ENCODE results near the gene ASIC4. TPM values are rescaled to one million over a fixed set of nuclear protein-coding genes. Genes with fewer than 3 reads are reported as not detected.

ASIC4 gene
- total and polyA plus RNA-seq, 2 of the 4 experiments (the other 2 are of a cell fraction): 0.10 TPM; not detected in 1

GRCh38 chr2:219507581-219508443 lies 6.5 kb upstream of the ASIC4 start:
- in situ Hi-C loops (cut with MboI; ENCODE audit: low sequenced_read_pairs) (no loop called here), dilution Hi-C loops (cut with HindIII; ENCODE audit: low sequenced_read_pairs, unreplicated experiment) (no loop called here), intact Hi-C loops (cut with micrococcal nuclease) (no loop called here)
- H3K9me1 ChIP-seq (ENCODE audit: insufficient read depth, low read length): no peaks in the 10 kb centered on the region
- no peak overlapping the region for H3K18ac ChIP-seq (ENCODE audit: low read depth, low read length)
- ATAC-seq (ENCODE audit: low read depth) (no peak), DNase-seq (no peak)
- H3K4me1 ChIP-seq (ENCODE audit: control insufficient read depth, insufficient read depth, low read length): 0 out of 2 replicates have a peak, but pooled peaks cover 4% of the 10 kb centered on the region
- no peak overlapping the region for H3K4me3 ChIP-seq (ENCODE audit: insufficient read depth, low read depth, low read length)
- H4K5ac ChIP-seq (ENCODE audit: low read depth, low read length): no peak overlapping the region
- CTCF ChIA-PET: interaction anchor here (0.6 to 1.4 kb wide), 2 partner anchors 13 to 135 kb away, joined by 3 to 5 read pairs; no protein-coding TSS in a partner anchor
- no peak overlapping the region for H3K4me2 ChIP-seq (ENCODE audit: low read depth, low read length)
- no peak overlapping the region for H3K4ac ChIP-seq (ENCODE audit: low read depth, low read length)
- no peak overlapping the region for H4K91ac ChIP-seq (ENCODE audit: insufficient read depth, low read depth, low read length)
- BruUV-seq (replicated peaks): no TSS peak
- H2AK5ac ChIP-seq (ENCODE audit: low read depth, low read length): no peak overlapping the region
- H3K79me1 ChIP-seq (ENCODE audit: low read depth in 1 of 2, low read length in 2 of 2): no peaks in the 10 kb centered on the region; a peak in 1 of 4 replicates
- H4K8ac ChIP-seq (ENCODE audit: low read depth in 2 of 2, low read length in 2 of 2): no peak overlapping the region
- no peak overlapping the region for H2BK20ac ChIP-seq (ENCODE audit: low read depth, low read length)
- H3K27ac ChIP-seq (ENCODE audit: insufficient read depth, low read length): no peak overlapping the region
- H2AK9ac ChIP-seq (replicated peaks; ENCODE audit: low read depth, low read length, poor library complexity): no peak overlapping the region
- POLR2A ChIA-PET (ENCODE audit: unreplicated experiment): interaction anchor here (0.8 kb wide), 1 partner anchor 9 kb away, joined by 3 read pairs; the partner anchor contains the start of gene GMPPA
- no peak overlapping the region for H2BK5ac ChIP-seq (ENCODE audit: low read depth, low read length, poor library complexity, severe bottlenecking)
- H3K56ac ChIP-seq (ENCODE audit: extremely low read depth, insufficient read depth, low read length): no peak overlapping the region
- 86% methylated on average over 1 of the region's 8 CpGs; no CpG with 5 or more reads in 1 of the 2 experiments for WGBS, 2 experiments (ENCODE audit: extremely low coverage in 2 of 2, insufficient read length in 1 of 2)
- no peak for TF ChIP-seq SMC3 (IDR thresholded peaks at IDR 0.05; ENCODE audit: low read depth, low read length)
- no peak for TF ChIP-seq RFX5 (IDR thresholded peaks at IDR 0.05; ENCODE audit: low read depth, low read length)
- no peak for TF ChIP-seq NFE2L2 (IDR thresholded peaks at IDR 0.05; ENCODE audit: low read depth, low read length)
- no peak for TF ChIP-seq POLR2A (IDR thresholded peaks at IDR 0.05; ENCODE audit: low read depth, low read length)
- TF ChIP-seq ELK1 (IDR thresholded peaks at IDR 0.05; ENCODE audit: borderline replicate concordance, low read depth, low read length): no peak
- no peak for TF ChIP-seq CTCF (conservative IDR thresholded peaks at IDR 0.05; ENCODE audit: low read depth, low read length)
- TF ChIP-seq MAFK (IDR thresholded peaks at IDR 0.05; ENCODE audit: low read depth, low read length): no peak
- TF ChIP-seq CEBPB (IDR thresholded peaks at IDR 0.05; ENCODE audit: low read depth, low read length): no peak
- TF ChIP-seq RCOR1 (IDR thresholded peaks at IDR 0.05; ENCODE audit: insufficient replicate concordance, low read length): no peak
- no peak for TF ChIP-seq RAD21 (IDR thresholded peaks at IDR 0.05; ENCODE audit: low read length)
- no peak overlapping the region for H3K9ac ChIP-seq (ENCODE audit: low read depth, low read length)
- H3K23ac ChIP-seq (ENCODE audit: low read depth, low read length): no peak overlapping the region
- peaks cover 24% of the 10 kb centered on the region for H3K27me3 ChIP-seq (ENCODE audit: control insufficient read depth, insufficient read depth, low read length)
- H4K20me1 ChIP-seq (ENCODE audit: insufficient read depth, low read length): no peaks in the 10 kb centered on the region
- H3K14ac ChIP-seq (replicated peaks; ENCODE audit: low read depth, low read length): no peak overlapping the region
- no peaks in the 10 kb centered on the region for H3K9me3 ChIP-seq (ENCODE audit: control insufficient read depth, insufficient read depth, low read length)
- peaks cover 38% of the 10 kb centered on the region for H3K36me3 ChIP-seq (ENCODE audit: control insufficient read depth, insufficient read depth, low read length)
- no peak overlapping the region for H2BK120ac ChIP-seq (ENCODE audit: low read depth, low read length)
- H2AFZ ChIP-seq (replicated peaks; ENCODE audit: low read length, poor library complexity): no peak overlapping the region
- H2BK15ac ChIP-seq (ENCODE audit: low read depth, low read length): no peak overlapping the region
